Activated CD8-positive, alpha-beta T cell treated with anti-CD3 and anti-CD28 coated beads, Interleukin-2, amount 10 ng/mL, durations not matched to agents 7 days and 5 days (primary cell): ENCODE measurements around the gene OCLN. TPM values are rescaled to one million over a fixed set of nuclear protein-coding genes. Genes with fewer than 3 reads are reported as not detected.
"Not testable (repeated sequence)": the region's sequence is repeated elsewhere in the genome, so short reads cannot be mapped to it uniquely, and the experiment has no call there.

ENCODE experiments used
- ATAC-seq: fragments of 150-1000 bp; cut with Tn5 transposase; one replicate; pipeline ENCODE4 v1.10.0; 2021; ENCODE audit warnings: moderate library complexity
- CTCF ChIA-PET: fragments of 350-600 bp; sonication (Branson Sonifier 250); formaldehyde crosslinking; loops from one replicate; lab custom pipeline; 2021; ENCODE audit warnings: antibody characterized with exemption; lab: Charles Lee
- POLR2A ChIA-PET: fragments of 350-600 bp; sonication (Branson Sonifier 250); formaldehyde crosslinking; loops from one replicate; lab custom pipeline; 2021; ENCODE audit warnings: antibody characterized with exemption; lab: Charles Lee
- DNase-seq: peaks from one replicate; pipeline ENCODE4 v3.0.0-alpha.2; 2020
- H3K27ac Mint-ChIP-seq: one replicate; pipeline ENCODE4 v1.8.0; 2021; ENCODE audit warnings: mild to moderate bottlenecking, mixed read lengths
- H3K27me3 Mint-ChIP-seq: one replicate; pipeline ENCODE4 v1.8.0; 2021; ENCODE audit warnings: low read depth, mixed read lengths
- H3K36me3 Mint-ChIP-seq: one replicate; pipeline ENCODE4 v1.8.0; 2021; ENCODE audit warnings: low read depth, mixed read lengths
- H3K4me1 Mint-ChIP-seq: one replicate; pipeline ENCODE4 v1.8.0; 2021; ENCODE audit warnings: low read depth, mixed read lengths
- H3K4me3 Mint-ChIP-seq: one replicate; pipeline ENCODE4 v1.8.0; 2021; ENCODE audit warnings: mild to moderate bottlenecking, mixed read lengths
- H3K9me3 Mint-ChIP-seq: one replicate; pipeline ENCODE4 v1.8.0; 2022; ENCODE audit warnings: mixed read lengths; ENCODE audit not compliant: insufficient read depth
- total RNA-seq, 2 experiments: library from RNA; stranded (reverse); gene quantifications; one replicate each; pipeline ENCODE4 v1.2.3, GENCODE V29; 2021

OCLN gene
- total RNA-seq, 2 experiments from 2014 or later, result 1.3 to 2.2 TPM

DNA sequence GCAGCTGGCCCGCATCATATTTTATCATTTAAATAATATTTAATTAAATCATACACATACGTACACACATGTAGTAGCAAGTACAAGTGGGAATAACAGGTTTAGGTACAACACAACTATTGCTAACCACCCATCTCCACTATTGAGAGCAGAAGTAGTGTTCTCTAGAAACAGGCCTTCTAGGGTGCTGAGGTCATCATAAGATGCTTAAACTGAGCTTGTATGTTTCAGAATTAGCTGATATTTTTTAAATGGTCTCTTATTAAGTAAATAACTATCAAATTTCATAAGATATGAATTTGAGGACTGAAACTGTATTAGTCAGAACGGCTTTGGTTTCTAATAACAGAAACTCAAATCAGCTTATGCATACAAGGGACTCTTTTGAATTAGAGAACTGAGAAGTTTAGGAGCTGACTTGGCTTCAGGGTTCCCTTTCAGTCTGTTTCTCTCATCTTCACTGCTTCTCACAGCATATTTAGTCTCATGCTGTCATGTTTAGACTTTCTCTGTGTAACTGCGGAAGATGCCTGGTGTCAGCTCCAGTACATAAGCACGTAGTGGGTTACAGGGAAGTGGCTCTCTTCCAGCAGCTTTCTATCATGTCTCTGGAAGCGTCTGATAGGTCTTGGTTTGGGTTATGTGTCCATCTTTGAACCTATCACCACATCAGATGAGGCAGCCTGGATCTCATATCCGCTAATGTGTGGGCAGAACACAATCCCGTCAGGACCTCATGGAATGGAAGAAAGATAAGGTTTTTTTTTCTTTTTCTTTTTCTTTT lies 25.0 kb upstream of the OCLN start:
- POLR2A ChIA-PET, result no interaction called here

DNA sequence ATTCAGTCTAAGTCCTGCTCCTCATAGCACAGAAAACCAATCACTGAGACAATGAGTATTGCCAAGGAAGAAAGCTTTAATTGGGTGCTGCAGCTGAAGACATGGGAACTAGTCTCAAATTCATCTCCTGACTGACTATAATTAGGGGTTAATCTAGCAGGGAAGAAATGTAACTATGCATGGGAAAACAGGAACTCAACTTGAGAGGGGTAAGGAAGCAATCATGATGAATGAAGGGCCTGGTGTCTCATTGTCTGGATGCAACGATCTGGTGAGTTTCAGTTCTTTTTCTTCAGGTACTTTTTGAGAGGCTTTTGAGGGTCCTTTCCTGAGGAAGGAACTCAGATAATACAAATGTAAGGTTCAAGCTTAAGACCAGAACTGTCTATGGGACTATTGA lies 24.0 kb upstream of the OCLN start:
- ChIA-PET POLR2A (no interaction called here), CTCF (no interaction called here)
- Mint-ChIP-seq H3K4me3 (no peak overlapping the region), H3K4me1 (no peaks in the 10 kb centered on the region), H3K27me3 (peaks cover 2% of the 10 kb centered on the region), H3K27ac (no peak overlapping the region), H3K36me3 (no peaks in the 10 kb centered on the region), H3K9me3 (no peaks in the 10 kb centered on the region)
- DNase-seq, result no peak
- ATAC-seq, result no peak

More for the DNA sequence above, 25.0 kb upstream of the OCLN start:
- DNase-seq (no peak), ATAC-seq (no peak)
- Mint-ChIP-seq H3K4me3 (no peak overlapping the region), H3K9me3 (no peaks in the 10 kb centered on the region), H3K4me1 (no peaks in the 10 kb centered on the region), H3K27ac (no peak overlapping the region), H3K36me3 (no peaks in the 10 kb centered on the region), H3K27me3 (peaks cover 2% of the 10 kb centered on the region)
- CTCF ChIA-PET, result no interaction called here

DNA sequence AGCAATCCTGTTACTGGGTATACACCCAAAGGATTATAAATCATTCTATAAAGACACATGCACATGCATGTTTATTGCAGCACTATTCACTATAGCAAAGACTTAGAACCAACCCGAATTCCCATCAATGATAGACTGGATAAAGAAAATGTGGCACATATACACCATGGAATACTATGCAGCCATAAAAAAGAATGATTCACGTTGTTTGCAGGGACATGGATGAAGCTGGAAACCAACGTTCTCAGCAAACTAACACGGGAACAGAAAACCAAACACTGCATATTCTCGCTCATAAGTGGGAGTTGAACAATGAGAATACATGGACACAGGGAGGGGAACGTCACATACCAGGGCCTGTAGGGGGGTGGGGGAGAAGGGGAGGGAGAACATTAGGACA lies 21.1 kb upstream of the OCLN start:
- DNase-seq, H3K4me1 Mint-ChIP-seq, CTCF ChIA-PET, H3K9me3 Mint-ChIP-seq, H3K27ac Mint-ChIP-seq, H3K4me3 Mint-ChIP-seq, POLR2A ChIA-PET, H3K27me3 Mint-ChIP-seq, H3K36me3 Mint-ChIP-seq, ATAC-seq: not testable (repeated sequence)

DNA sequence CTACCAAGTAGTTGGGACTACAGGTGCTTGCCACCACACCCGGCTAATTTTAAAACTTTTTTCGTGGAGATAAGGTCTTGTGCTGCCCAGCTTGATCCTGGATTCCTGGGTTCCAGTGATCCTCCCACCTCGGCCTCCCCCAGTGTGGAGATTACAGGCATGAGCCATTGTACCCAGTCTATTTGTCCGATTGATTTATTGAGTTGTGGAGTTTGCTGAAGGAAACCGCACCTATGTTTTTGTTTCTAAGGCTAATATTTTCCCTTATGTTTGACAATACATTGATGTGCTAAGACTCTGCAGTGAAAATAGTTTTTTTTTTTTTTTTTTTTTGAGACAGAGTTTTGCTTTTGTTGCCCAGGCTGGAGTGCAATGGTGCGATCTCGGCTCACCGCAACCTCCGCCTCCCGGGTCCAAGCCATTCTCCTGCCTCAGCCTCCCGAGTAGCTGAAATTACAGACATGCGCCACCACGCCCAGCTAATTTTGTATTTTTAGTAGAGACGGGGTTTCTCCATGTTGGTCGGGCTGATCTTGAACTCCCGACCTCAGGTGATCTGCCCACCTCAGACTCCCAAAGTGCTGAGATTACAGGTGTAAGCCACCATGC lies 20.0 kb upstream of the OCLN start:
- H3K4me1 Mint-ChIP-seq, H3K36me3 Mint-ChIP-seq, CTCF ChIA-PET, DNase-seq, POLR2A ChIA-PET, H3K9me3 Mint-ChIP-seq, H3K27ac Mint-ChIP-seq, H3K27me3 Mint-ChIP-seq, H3K4me3 Mint-ChIP-seq, ATAC-seq: not testable (repeated sequence)

DNA sequence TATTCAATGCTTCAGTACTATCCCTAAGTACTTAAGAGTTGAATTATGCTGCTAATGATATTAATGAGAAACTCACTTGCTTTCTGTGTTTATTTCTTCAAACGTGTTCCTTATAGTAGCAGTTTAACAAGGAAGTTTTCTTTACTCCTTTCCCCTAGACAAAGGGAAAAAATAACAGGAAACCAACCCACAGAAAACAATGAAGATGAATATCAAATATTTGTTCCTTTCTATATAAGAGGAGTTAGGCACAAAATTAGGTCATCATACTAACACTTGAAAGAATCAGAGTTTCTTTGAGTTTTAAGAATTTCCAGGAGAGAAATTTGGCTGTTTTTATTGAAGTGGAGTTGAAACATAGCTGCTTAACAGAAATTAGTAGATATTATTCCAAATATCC lies 15.4 kb upstream of the OCLN start:
- Mint-ChIP-seq H3K4me3 (no peak overlapping the region), H3K9me3 (no peaks in the 10 kb centered on the region), H3K27ac (no peak overlapping the region), H3K36me3 (no peaks in the 10 kb centered on the region), H3K4me1 (no peaks in the 10 kb centered on the region), H3K27me3 (no peaks in the 10 kb centered on the region)
- ChIA-PET CTCF (no interaction called here), POLR2A (no interaction called here)
- DNase-seq (no peak), ATAC-seq (no peak)

DNA sequence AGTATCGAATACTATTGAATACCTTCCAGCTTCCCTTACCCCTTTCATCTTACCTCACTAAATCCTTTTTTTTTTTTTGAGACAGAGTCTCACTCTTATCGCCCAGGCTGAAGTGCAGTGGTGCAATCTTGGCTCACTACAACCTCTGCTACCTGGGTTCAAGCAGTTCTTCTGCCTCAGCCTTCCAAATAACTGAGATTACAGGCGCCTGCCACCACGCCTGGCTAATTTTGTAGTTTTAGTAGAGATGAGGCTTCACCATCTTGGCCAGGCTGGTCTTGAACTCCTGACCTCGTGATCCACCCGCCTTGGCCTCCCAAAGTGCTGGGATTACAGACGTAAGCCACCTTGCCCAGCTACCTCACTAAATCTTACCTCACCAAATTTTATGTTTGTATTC lies 14.3 kb upstream of the OCLN start:
- CTCF ChIA-PET, result not testable (repeated sequence)

DNA sequence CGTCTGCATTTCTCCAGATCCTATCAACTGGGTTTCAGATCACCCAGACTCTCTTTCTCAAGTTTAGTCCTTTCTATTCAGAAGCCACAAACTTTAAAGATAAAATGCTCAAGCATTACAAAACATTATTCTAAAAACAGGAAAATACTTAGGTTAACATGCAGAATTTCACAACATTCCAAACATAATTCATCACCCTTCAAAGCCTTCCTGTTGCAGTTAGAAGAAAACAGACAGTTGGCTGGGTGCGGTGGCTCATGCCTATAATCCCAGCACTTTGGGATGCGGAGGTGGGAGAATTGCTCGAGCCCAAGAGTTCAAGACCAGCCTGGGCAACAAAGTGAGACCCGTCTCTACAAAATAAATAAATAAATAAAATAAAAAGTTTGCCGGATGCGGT lies 7.7 kb upstream of the OCLN start:
- no peaks in the 10 kb centered on the region for H3K4me1 Mint-ChIP-seq
- DNase-seq (no peak), ATAC-seq (no peak)
- H3K27ac Mint-ChIP-seq, result no peak overlapping the region
- CTCF ChIA-PET, result no interaction called here
- H3K36me3 Mint-ChIP-seq, result no peaks in the 10 kb centered on the region
- no peaks in the 10 kb centered on the region for H3K9me3 Mint-ChIP-seq
- peaks cover 16% of the 10 kb centered on the region for H3K27me3 Mint-ChIP-seq
- H3K4me3 Mint-ChIP-seq, result no peak overlapping the region
- POLR2A ChIA-PET, result no interaction called here

More for the DNA sequence above, 14.3 kb upstream of the OCLN start:
- H3K36me3 Mint-ChIP-seq, DNase-seq, H3K27ac Mint-ChIP-seq, H3K27me3 Mint-ChIP-seq, ATAC-seq, H3K4me1 Mint-ChIP-seq, POLR2A ChIA-PET, H3K9me3 Mint-ChIP-seq, H3K4me3 Mint-ChIP-seq: not testable (repeated sequence)

DNA sequence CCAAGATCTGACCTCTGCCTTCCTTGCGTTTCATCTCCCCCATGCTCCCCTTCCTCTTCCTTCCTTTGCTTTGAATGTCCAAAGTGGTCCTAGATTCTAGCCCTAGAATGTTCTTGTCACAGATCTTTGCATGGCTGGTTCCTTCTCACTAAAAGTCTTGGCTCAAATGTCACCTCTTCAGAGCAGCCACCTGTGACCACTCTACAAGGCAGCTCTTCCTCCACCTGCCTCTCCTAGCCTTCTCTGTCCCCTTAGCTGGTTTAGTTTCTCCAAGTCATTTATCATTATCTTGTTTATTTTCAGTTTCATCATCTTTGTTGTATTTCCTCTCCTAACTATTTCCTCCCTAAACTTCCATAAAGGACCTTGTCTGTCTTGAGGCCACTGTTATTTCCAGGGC lies 7.1 kb upstream of the OCLN start:
- CTCF ChIA-PET, result no interaction called here
- H3K27me3 Mint-ChIP-seq, result peaks cover 18% of the 10 kb centered on the region

DNA sequence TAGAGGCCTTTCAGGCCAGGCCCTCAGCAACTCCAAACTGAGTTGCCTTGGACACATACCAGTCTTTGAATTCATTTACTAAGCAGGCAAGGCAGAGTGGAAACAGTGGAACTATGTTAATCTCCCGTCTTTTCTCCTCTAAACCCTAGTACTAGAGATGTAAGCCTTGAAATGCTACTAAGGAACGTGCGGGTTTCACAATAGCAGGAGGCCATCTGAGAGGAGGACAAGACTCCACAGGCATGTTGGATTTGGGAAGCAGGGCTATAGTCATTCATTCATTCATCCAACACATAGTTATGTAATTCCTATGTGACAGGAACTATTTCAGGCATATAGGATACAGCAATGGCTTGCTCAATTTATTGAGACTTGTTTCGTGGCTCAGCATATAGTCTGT lies 3.3 kb upstream of the OCLN start:
- H3K9me3 Mint-ChIP-seq, result no peaks in the 10 kb centered on the region
- no peak overlapping the region for H3K27ac Mint-ChIP-seq
- ATAC-seq, result no peak
- H3K4me3 Mint-ChIP-seq, result no peak overlapping the region
- DNase-seq, result no peak
- peaks cover 46% of the 10 kb centered on the region for H3K27me3 Mint-ChIP-seq
- ChIA-PET CTCF (no interaction called here), POLR2A (no interaction called here)
- H3K4me1 Mint-ChIP-seq, result peaks cover 12% of the 10 kb centered on the region
- no peaks in the 10 kb centered on the region for H3K36me3 Mint-ChIP-seq

More for the DNA sequence above, 7.1 kb upstream of the OCLN start:
- no peaks in the 10 kb centered on the region for H3K9me3 Mint-ChIP-seq
- ATAC-seq (no peak), DNase-seq (no peak)
- POLR2A ChIA-PET, result no interaction called here
- no peak overlapping the region for H3K27ac Mint-ChIP-seq
- no peak overlapping the region for H3K4me3 Mint-ChIP-seq
- H3K36me3 Mint-ChIP-seq, result no peaks in the 10 kb centered on the region
- no peaks in the 10 kb centered on the region for H3K4me1 Mint-ChIP-seq

DNA sequence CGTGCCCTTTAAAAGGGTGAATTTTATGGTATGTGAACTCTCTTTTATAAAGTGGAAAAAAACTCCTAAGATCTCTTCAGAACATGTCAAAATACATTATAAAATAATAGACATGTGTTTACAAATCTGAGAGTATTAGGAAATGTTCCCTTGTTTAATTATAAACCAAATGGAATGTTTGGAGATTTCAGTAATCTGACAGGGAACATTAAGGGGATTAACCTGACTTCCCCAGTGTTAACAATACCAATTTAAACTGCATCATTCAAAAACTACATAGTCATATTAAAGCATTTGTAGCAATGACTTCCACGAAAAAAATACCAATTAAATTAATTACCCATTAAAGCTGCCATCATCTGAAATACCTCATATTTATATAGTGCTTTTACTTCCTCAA lies 1.6 kb upstream of the OCLN start:
- Mint-ChIP-seq H3K36me3 (no peaks in the 10 kb centered on the region), H3K27ac (no peak overlapping the region), H3K27me3 (peaks cover 54% of the 10 kb centered on the region), H3K4me1 (peaks cover 12% of the 10 kb centered on the region), H3K9me3 (no peaks in the 10 kb centered on the region), H3K4me3 (no peak overlapping the region)
- ATAC-seq, result no peak
- ChIA-PET CTCF (no interaction called here), POLR2A (no interaction called here)
- DNase-seq, result no peak

DNA sequence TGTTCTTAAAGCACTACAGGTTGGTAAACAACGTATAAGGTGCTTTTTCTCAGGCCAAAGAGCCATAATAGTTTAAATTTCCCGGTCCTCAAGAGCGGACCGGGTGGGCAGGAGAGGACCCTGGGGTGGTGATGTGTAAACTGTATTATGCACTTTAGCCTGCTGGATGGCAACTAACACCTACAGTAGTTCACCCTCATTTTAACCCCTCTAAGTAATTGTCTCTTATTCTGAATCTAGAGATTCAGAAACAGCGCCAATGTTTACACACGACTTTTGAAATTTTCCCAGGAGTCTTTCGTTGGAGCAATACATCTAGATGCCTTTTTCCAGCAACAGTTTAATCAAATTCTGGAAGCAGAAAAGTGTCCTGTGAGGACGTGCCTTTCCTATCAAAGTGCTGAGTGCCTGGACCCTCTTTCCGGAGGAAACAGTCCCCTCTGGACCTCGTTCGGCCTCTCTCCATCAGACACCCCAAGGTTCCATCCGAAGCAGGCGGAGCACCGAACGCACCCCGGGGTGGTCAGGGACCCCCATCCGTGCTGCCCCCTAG lies 676 bp upstream of the OCLN start:
- peaks cover 12% of the 10 kb centered on the region for H3K4me1 Mint-ChIP-seq
- H3K9me3 Mint-ChIP-seq, result no peaks in the 10 kb centered on the region
- CTCF ChIA-PET, result no interaction called here
- no peaks in the 10 kb centered on the region for H3K36me3 Mint-ChIP-seq
- DNase-seq, result no peak
- peaks cover 55% of the 10 kb centered on the region for H3K27me3 Mint-ChIP-seq
- no peak overlapping the region for H3K27ac Mint-ChIP-seq
- peak overlapping the region; percentile 45 for H3K4me3 Mint-ChIP-seq
- no peak for ATAC-seq
- POLR2A ChIA-PET, result no interaction called here

DNA sequence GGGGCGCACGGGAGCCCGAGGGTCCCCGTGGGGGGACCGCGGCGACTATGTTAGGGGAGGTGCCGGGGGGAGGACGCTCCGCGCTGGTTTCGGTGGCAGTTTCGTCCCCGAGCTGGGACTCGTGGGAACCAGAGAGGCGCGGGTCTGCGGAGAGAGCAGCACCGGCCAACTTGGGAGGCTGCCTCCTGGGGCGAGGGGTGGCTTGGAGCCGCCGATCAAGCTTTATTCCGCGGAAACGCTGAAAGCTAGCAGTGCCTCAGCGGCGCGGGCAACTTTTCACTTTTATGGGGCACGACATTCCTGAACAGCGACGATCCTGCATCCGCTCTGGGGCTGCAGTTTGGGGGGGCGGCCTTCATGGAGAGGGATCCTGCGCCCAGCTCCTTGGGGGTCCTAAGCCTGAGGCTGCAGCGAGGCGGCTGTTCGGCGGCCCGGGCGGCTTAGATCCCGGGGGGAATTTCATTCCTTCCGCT lies 369 bp downstream of the OCLN start:
- Mint-ChIP-seq H3K27me3 (peaks cover 57% of the 10 kb centered on the region), H3K36me3 (no peaks in the 10 kb centered on the region), H3K4me3 (peak overlapping the region; percentile 65), H3K27ac (no peak overlapping the region), H3K4me1 (peaks cover 12% of the 10 kb centered on the region), H3K9me3 (no peaks in the 10 kb centered on the region)
- DNase-seq (peak; percentile 22), ATAC-seq (peak; percentile 48)
- CTCF ChIA-PET, result no interaction called here
- POLR2A ChIA-PET, result no interaction called here
